Hepatocyte (in vitro differentiated cells): ENCODE measurements around the gene CAPZB.

Experiments
- EZH2phosphoT487 ChIP-seq: fragments of 200-600 bp; sonication (generic); IDR thresholded peaks from one replicate; pipeline ENCODE4 v1.6.1; 2018; ENCODE audit warnings: antibody characterized with exemption, mild to moderate bottlenecking, low read depth, moderate library complexity; ENCODE audit not compliant: unreplicated experiment, severe bottlenecking
- TF ChIP-seq, protein P1 (sequence below): fragments of 200-600 bp; sonication (generic); IDR thresholded peaks from 2 replicates; pipeline ENCODE4 v1.5.1; 2016; ENCODE audit warnings: antibody characterized with exemption, mild to moderate bottlenecking; ENCODE audit not compliant: poor library complexity

DNA sequence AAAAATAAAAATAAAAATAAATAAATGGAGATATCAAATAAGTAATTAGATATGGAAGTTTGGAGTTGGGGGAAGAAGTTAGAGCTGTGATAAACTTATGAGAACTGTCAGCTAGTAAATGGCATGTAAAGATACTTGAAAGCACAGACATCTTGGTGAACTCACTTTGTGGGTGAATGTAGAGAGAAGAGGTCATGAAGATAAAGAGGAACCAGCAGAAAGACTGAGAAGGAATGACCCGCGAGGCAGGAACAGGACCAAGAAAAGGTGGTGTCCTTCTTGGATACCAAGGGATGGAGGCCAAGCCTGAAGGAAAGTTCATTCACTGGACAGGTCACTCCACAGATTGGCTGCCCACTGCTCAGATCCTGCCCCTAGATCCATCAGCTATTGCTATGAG is 4.7 kb upstream of the CAPZB start:
- TF ChIP-seq, protein P1, sequence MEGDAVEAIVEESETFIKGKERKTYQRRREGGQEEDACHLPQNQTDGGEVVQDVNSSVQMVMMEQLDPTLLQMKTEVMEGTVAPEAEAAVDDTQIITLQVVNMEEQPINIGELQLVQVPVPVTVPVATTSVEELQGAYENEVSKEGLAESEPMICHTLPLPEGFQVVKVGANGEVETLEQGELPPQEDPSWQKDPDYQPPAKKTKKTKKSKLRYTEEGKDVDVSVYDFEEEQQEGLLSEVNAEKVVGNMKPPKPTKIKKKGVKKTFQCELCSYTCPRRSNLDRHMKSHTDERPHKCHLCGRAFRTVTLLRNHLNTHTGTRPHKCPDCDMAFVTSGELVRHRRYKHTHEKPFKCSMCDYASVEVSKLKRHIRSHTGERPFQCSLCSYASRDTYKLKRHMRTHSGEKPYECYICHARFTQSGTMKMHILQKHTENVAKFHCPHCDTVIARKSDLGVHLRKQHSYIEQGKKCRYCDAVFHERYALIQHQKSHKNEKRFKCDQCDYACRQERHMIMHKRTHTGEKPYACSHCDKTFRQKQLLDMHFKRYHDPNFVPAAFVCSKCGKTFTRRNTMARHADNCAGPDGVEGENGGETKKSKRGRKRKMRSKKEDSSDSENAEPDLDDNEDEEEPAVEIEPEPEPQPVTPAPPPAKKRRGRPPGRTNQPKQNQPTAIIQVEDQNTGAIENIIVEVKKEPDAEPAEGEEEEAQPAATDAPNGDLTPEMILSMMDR, result no peak
- no peak for TF ChIP-seq EZH2phosphoT487
